GM23338 (cell line): ENCODE results near the gene DUS3L.

Experiments used
- EZH2 ChIP-seq: fragments of 200-600 bp; sonication (generic); IDR thresholded peaks from one replicate; pipeline ENCODE4 v1.8.0; 2017; ENCODE audit warnings: antibody characterized with exemption, mild to moderate bottlenecking, low read depth; ENCODE audit not compliant: unreplicated experiment
- EZH2phosphoT487 ChIP-seq: fragments of 200-600 bp; sonication (generic); IDR thresholded peaks from one replicate; pipeline ENCODE4 v1.8.1; 2018; ENCODE audit warnings: antibody characterized with exemption; ENCODE audit not compliant: unreplicated experiment
- POLR2AphosphoS5 ChIP-seq: IDR thresholded peaks from 2 replicates; pipeline ENCODE4 v1.6.1; 2016; ENCODE audit warnings: antibody characterized with exemption, low read depth
- TF ChIP-seq, protein P1 (sequence below), 2 experiments: fragments of 200-600 bp in 1 of 2; sonication (generic) in 1 of 2; conservative IDR thresholded peaks; 2 replicates each; pipeline versions ENCODE4 v1.5.1 to v1.6.1; 2016 to 2017; ENCODE audit warnings: antibody characterized with exemption in 2 of 2, low read depth in 2 of 2, mild to moderate bottlenecking in 2 of 2, moderate library complexity in 1 of 2
- TF ChIP-seq, protein P2 (sequence below): IDR thresholded peaks from one replicate; pipeline ENCODE4 v1.6.1; 2018; ENCODE audit warnings: antibody characterized with exemption; ENCODE audit not compliant: unreplicated experiment

DNA sequence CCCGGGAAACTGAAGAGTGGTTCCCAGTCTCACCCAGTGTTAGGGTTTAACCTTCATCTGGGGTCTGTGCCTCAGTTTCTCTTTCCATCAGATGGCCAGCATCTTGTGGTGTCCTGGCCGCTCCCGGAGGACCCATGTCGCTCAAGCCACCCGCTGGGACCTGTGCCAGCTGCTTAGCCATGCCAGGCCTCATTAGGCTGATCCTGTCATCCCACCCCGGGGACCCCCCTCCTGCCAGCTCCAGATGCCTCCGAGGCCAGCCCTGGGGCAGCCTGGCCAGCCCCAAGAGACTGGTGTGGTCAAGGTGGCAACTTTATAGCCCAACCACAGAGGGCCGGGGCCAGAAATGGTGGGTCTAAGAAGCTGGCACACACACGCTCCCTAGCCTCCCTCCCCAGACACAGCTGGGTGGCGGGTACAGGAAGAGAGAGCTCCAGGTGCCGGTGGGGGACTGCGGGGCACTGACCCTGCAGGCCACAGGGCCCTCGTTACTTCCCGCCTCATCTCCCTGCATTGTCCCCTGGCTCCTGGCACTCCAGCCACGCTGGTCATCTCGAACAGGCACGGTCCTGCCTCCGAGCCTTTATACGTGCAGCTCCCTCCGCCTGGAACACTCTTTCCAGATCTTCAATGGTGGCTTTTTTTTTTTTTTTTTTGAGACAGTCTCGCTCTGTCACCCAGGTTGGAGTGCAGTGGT lies 17.3 kb upstream of the DUS3L start:
- TF ChIP-seq, protein P1, sequence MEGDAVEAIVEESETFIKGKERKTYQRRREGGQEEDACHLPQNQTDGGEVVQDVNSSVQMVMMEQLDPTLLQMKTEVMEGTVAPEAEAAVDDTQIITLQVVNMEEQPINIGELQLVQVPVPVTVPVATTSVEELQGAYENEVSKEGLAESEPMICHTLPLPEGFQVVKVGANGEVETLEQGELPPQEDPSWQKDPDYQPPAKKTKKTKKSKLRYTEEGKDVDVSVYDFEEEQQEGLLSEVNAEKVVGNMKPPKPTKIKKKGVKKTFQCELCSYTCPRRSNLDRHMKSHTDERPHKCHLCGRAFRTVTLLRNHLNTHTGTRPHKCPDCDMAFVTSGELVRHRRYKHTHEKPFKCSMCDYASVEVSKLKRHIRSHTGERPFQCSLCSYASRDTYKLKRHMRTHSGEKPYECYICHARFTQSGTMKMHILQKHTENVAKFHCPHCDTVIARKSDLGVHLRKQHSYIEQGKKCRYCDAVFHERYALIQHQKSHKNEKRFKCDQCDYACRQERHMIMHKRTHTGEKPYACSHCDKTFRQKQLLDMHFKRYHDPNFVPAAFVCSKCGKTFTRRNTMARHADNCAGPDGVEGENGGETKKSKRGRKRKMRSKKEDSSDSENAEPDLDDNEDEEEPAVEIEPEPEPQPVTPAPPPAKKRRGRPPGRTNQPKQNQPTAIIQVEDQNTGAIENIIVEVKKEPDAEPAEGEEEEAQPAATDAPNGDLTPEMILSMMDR (conservative IDR thresholded peaks at IDR 0.05; ENCODE audit: low read depth in 2 of 2): no peak
- TF ChIP-seq POLR2AphosphoS5 (no peak), EZH2 (no peak), EZH2phosphoT487 (no peak)
- TF ChIP-seq, protein P2, sequence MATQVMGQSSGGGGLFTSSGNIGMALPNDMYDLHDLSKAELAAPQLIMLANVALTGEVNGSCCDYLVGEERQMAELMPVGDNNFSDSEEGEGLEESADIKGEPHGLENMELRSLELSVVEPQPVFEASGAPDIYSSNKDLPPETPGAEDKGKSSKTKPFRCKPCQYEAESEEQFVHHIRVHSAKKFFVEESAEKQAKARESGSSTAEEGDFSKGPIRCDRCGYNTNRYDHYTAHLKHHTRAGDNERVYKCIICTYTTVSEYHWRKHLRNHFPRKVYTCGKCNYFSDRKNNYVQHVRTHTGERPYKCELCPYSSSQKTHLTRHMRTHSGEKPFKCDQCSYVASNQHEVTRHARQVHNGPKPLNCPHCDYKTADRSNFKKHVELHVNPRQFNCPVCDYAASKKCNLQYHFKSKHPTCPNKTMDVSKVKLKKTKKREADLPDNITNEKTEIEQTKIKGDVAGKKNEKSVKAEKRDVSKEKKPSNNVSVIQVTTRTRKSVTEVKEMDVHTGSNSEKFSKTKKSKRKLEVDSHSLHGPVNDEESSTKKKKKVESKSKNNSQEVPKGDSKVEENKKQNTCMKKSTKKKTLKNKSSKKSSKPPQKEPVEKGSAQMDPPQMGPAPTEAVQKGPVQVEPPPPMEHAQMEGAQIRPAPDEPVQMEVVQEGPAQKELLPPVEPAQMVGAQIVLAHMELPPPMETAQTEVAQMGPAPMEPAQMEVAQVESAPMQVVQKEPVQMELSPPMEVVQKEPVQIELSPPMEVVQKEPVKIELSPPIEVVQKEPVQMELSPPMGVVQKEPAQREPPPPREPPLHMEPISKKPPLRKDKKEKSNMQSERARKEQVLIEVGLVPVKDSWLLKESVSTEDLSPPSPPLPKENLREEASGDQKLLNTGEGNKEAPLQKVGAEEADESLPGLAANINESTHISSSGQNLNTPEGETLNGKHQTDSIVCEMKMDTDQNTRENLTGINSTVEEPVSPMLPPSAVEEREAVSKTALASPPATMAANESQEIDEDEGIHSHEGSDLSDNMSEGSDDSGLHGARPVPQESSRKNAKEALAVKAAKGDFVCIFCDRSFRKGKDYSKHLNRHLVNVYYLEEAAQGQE: no peak
